ENCODE measurements around the gene ZNF521.

- TF ChIP-seq EZH2 (IDR thresholded peaks at IDR 0.05; ENCODE audit: borderline replicate concordance, control insufficient read depth, low read depth, low read length) = no peak
- TF ChIP-seq RAD21 (IDR thresholded peaks at IDR 0.05; ENCODE audit: insufficient read depth, low read depth, low read length) = no peak
- TF ChIP-seq ASH2L (IDR thresholded peaks at IDR 0.05; ENCODE audit: borderline replicate concordance, low read depth) = no peak
- TF ChIP-seq ZNF687 (IDR thresholded peaks at IDR 0.05) = no peak
- TF ChIP-seq ZNF384 (IDR thresholded peaks at IDR 0.05; ENCODE audit: borderline replicate concordance, low read depth, low read length) = no peak
These were observed 90.2 kb downstream of the ZNF521 start for GRCh38 chr18:25261768-25262167.
